ENCODE measurements around the gene LAMA5.
A peak's percentile ranks its signal among the peaks of the same experiment; 100 is the strongest.

Gene LAMA5

DNA sequence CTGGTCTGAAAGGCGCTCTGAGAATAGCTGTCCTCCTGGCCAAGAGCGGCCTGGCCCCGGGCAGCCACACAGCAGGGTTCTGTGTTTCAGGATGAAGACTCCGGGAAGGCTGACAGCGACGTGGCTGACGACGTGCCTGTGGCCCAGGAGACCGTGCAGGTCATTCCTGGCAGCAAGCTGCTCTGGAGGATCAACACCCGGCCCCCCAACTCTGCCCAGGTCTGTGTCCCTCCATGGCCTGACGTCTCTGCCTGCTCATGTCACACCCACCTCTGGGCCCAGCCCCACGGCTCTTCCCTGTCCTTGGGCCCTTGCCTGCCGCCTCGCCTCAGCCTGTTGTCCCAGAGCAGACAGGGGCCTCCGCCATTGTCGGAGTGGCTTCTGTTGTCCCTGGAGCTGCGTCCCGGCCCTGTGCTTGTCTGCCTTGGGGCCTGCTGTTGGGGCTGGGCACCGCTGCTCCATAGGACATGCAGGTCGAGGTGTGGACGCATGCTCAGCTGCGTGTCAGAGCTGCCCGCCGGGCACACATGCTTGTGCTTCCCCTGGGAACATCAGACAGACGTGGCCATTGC is 80.5 kb downstream of the LAMA5 start:
- peak; percentile 40 for DNase-seq

GRCh38 chr20:62285722-62286121 is 81.4 kb downstream of the LAMA5 start:
- no peak for DNase-seq

- no peak for DNase-seq
Measured at GRCh38 chr20:62285151-62285550, 82.0 kb downstream of the LAMA5 start.

DNA sequence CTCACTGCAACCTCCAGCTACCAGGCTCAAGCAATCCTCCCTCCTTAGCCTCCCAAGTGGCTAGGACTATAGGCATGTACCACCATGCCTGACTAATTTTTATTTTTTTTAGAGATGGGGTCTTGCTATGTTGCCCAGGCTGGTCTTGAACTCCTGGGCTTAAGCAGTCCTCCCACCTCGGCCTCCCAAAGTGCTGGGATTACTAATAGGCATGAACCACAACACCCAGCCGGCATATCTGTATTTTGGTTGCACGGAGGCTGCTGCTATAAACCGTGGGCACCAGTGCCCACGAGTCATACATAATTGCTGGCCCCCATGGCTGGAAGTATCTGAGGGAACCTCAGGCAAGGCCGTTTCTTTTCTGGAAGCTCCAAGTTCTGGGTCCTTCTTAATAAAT is 82.7 kb downstream of the LAMA5 start:
- no peak for DNase-seq

GRCh38 chr20:62282877-62283503 is 84.1 kb downstream of the LAMA5 start:
- DNase-seq, result no peak

GRCh38 chr20:62282103-62282502 is 85.0 kb downstream of the LAMA5 start:
- DNase-seq, result no peak

DNA sequence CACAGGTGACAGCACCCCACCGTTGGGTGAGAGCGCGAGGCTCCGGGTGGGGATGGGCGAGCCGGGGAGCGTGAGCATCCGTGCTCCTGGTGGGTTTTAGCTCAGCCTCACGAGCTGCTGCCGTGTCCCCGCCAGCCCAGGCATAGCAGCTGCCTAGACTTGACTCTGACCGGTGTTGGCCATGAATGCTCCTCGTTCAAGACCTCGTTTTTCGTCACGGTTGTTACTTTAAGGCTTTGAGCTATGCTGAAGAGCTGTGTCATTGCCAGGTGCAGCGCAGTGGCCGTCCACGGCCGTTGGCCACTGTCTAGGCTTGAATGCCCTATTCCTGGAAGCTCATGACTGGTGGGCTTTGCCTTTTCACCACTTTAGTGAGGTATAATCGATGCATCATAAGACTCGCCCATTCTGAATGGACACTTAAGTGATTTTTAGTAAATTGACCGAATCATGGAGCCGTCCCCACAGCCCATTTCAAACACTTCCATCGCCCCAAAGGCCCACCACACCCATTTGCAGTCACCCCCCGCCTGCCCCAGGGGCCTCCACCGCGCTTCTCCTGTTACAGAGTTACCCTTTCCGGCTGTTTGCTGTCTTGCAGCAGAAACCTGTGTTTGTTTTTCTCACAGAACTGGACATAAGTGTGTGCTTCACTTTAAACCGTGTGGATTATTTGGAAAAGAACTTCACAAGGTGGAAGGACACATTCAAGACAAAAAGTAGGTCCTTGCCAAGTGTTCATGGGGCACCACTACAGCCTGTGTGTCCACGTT is 85.8 kb downstream of the LAMA5 start:
- DNase-seq, result no peak

DNA sequence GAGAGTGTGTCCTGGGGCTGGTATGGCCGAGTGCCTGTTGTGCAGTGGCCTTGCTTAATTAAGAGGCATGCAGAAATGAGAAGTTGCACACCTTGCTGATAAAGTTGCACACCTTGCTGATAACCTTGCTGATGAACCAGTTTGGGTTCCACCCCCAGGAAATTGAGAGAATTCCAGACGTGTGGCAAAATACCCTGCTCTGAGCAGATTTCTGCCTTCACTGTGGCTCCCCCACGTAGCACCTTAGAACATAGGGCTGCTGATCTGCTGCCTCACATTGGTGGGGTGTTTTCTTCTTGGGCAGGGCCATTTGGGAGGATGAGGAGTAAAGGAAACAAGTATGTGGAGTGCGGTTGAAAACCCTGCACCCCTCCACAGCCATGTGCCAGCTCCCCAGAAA is 86.8 kb downstream of the LAMA5 start:
- DNase-seq, result no peak

DNA sequence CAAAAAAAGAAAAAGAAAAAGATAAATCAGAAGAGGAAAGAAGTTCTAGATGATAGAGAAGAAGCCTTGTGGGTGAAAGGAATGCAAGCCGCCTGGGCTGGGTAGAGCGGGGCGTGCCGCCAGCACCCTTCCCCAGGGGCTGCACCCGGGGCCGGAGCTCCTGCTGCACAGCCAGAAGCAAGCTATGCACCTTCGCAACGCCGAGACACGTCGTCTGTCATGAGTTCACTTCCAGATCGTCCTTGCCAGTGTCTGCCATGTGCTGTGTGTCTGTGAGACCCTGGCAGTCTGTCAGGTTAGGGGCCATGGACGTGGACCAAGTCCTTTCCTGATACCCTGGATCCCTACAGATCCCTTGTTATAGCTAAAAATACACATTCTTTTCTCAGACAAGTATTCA is 89.9 kb downstream of the LAMA5 start:
- DNase-seq, result no peak

- no peak for DNase-seq
Measured at GRCh38 chr20:62276439-62276838, 90.7 kb downstream of the LAMA5 start.

- no peak for DNase-seq
Measured at GRCh38 chr20:62275219-62275618, 91.9 kb downstream of the LAMA5 start.

- DNase-seq, result no peak
Measured at GRCh38 chr20:62274332-62274950, 92.7 kb downstream of the LAMA5 start.

DNA sequence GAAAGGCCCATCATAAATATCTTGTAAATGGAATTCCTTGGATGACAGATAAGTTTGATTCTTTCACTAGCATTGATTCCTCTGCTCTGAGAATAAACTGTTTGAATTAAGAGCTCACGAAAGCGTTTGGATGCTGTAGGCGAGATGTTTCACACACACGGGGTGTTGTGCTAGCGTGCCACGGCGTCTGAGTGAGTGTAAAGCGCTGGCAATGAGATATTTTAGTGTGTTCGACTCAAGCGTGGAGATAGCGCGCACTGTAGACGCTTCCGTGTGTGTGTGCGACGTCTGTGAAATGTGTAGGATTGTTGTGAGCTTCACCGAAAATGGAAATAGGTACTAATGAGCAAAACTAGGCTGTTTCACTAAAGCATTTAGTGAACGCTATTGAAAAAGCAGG is 93.7 kb downstream of the LAMA5 start:
- DNase-seq, result no peak

DNA sequence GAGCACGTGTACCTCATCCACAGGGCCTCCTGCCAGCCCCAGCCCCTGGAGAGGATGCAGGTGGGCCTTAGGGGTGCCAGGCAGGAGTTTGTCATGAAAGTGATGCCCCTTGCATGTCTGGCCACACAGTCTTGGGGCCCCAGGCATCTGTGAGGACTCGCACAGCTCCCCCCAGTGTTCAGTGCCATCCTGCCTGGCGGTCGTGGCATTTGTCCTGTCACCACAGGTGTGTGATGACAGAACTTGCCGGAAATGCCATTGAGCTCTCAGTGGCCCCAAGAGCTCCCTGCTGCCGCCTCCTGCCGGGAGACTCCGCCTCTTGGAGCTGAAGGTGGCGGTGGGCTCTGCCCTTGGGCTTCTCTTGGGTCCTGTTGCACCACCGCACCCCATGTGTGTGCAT is 94.9 kb downstream of the LAMA5 start:
- DNase-seq, result no peak

DNA sequence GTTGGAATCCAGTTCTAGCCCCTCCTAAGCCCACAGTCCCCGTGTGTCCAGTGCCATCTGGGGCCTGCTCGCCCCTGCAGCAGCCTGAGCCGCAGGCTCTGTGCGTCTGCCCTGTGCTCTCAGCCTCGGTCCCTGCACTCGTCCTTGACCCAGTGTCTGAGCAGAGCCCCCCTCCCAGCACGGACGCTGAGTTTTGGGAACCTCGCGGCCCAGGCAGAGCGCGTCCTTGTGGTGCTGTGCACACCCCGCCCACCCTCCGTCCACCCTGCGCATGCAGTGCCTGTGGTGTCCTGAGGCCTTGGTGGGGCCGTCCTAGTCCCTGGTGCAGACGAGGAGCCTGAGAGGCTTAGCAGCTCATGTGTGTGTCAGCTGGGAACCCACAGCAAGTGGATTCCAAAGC is 97.2 kb downstream of the LAMA5 start:
- DNase-seq, result no peak

DNA sequence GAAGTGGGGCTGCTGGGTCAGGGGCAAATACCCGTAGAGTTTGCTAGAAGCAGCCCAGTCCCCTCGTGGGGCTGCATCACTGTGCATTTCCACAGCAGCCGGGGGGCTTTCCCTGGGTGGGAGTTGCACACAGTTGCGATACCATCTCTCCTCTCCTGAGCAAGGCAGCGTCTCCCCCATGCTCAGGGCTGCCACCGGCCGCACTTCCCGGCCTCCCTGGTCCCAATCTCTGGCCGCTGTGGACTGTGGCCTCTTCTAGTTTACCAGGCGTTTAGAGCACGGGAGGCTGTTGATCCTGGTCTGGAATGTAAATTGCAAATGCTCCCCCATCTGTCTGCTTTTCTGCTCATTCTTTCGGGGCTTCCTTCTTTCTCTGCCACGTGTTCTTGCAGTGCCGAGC is 97.7 kb downstream of the LAMA5 start:
- DNase-seq, result no peak

DNA sequence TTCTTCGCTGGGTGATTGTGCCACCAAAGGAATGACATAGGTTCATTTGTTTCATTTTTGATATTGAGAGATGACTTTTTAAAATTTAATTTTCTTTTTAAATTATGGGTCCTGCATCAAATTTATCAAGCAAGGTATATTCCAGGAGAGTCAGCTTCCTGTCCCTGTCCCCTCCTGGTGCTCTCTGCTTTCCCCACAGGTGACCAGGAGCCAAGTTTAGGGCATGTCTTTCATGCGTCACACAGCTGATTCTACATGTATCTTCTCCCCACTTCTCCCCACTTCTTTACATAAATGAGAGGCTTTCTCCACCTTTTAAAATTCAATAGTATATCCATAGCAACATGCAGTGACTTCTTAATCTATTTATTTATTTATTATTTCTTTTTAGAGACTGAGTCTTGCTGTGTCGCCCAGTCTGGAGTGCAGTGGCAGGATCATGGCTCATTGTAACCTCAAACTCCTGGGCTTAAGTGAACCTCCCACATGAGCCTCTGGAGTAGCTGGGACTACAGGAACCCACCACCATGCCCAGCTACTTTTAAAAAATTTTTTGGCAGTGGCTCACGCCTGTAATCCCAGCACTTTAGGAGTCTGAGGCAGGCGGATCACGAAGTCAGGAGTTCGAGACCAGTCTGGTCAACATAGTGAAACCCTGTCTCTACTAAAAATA is 98.7 kb downstream of the LAMA5 start:
- DNase-seq, result no peak

- DNase-seq, result no peak
Measured at GRCh38 chr20:62267543-62267942, 99.6 kb downstream of the LAMA5 start.

GRCh38 chr20:62266851-62267250 is 100.3 kb downstream of the LAMA5 start:
- DNase-seq, result no peak

GRCh38 chr20:62266340-62266739 is 100.8 kb downstream of the LAMA5 start:
- no peak for DNase-seq

GRCh38 chr20:62265365-62265764 is 101.7 kb downstream of the LAMA5 start:
- no peak for DNase-seq

GRCh38 chr20:62263396-62263795 is 103.7 kb downstream of the LAMA5 start:
- DNase-seq, result no peak

DNA sequence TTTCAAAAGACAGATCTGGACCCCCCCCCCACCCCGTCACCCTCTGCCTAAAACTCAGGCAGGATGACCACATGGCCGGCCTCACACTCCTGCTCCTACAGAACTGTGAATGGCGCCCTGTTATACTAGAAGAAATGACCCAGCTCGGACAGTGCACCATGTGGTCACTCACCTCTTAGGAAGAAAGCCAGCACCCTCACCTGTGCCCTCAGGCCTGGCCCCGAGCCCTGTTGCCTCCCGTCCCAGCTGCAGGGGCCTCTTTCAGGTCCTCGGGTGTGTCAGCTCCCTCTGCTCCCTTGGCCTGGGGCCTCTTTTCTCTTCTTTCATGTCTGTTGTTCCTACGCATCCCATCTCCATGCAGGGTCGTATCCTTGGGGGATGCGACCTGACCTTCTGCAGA is 105.0 kb downstream of the LAMA5 start:
- DNase-seq, result no peak

DNA sequence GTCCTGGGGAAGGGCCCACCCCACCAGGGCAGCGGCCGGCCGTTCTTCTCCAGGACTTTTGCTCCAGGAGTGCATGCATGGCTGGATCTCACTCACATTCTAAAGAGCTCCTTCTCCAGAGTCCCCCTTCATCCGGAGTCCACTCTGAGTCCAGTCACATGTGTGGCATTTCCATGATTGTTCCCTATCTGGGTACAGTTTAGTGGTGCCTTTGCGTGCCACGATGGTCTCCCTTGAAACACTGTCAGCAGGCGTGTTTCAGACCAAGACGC is 107.9 kb downstream of the LAMA5 start:
- DNase-seq, result no peak
